HepG2 (cell line): ENCODE measurements around the gene ACSS3.

ENCODE experiments used
- FLYWCH1 ChIP-seq: sonication (generic); formaldehyde crosslinking; IDR thresholded peaks from 2 replicates; pipeline ENCODE4 v1.8.1; 2023; ENCODE audit warnings: mild to moderate bottlenecking, missing genetic modification reagents
- GTF2F1 ChIP-seq: fragments of 150-350 bp; IDR thresholded peaks from 2 replicates; pipeline ENCODE4 v1.6.1; 2014; ENCODE audit warnings: low read length
- MAFF ChIP-seq: IDR thresholded peaks from 2 replicates; pipeline ENCODE4 v1.6.1; 2011; ENCODE audit warnings: low read depth, low read length, improper control_type of control experiment
- SP2 ChIP-seq: sonication (generic); formaldehyde crosslinking; IDR thresholded peaks from 2 replicates; pipeline ENCODE4 v1.5.1; 2020; ENCODE audit warnings: mild to moderate bottlenecking, missing genetic modification reagents
- SUZ12 ChIP-seq: fragments of 150-350 bp; IDR thresholded peaks from 2 replicates; pipeline ENCODE4 v1.6.1; 2014; ENCODE audit warnings: low read depth, low read length
- ZC3H4 ChIP-seq: sonication (generic); formaldehyde crosslinking; IDR thresholded peaks from 2 replicates; pipeline ENCODE4 v1.4.0; 2020; ENCODE audit warnings: missing genetic modification reagents, borderline replicate concordance
- ZNF33A ChIP-seq: sonication (generic); formaldehyde crosslinking; IDR thresholded peaks from 2 replicates; pipeline ENCODE4 v1.5.1; 2020; ENCODE audit warnings: missing genetic modification reagents, mild to moderate bottlenecking, moderate library complexity, borderline replicate concordance
- TF ChIP-seq, protein P1 (sequence below): sonication (generic); formaldehyde crosslinking; IDR thresholded peaks from 2 replicates; pipeline ENCODE4 v1.4.0; 2020; ENCODE audit warnings: missing genetic modification reagents
- TF ChIP-seq, protein P2 (sequence below), 2 experiments: sonication (generic) in 1 of 2; formaldehyde crosslinking in 1 of 2; IDR thresholded peaks; 2 replicates each; pipeline versions ENCODE4 v1.4.0 to v1.6.1; 2018 to 2020; ENCODE audit warnings: missing genetic modification reagents in 2 of 2, borderline replicate concordance in 1 of 2, low read depth in 1 of 2, mild to moderate bottlenecking in 1 of 2, missing biosample characterization in 1 of 2
- TF ChIP-seq, protein P3 (sequence below): sonication (generic); formaldehyde crosslinking; IDR thresholded peaks from 2 replicates; pipeline ENCODE4 v1.5.0; 2020; ENCODE audit warnings: mild to moderate bottlenecking, missing genetic modification reagents, moderate library complexity

DNA sequence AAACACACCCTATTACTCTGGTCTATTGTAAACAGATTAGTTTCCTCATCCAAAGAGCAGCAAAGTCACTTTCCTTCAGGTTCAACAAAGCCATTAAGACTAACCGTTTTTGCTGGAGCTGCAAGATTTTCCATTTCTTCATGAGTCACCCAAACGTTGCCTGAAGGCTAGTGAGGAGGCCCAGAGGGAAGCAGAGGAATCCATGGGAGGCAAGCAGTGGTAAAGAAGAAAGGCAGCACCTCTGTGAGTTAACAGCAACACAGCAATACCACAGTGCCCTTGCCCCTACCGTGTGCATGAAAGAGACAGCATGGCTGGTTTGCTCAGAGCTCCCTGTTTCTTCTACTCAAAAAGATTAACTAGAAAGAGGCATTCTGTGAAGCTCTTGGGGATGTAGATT lies 206.3 kb downstream of the ACSS3 start:
- TF ChIP-seq, protein P1, sequence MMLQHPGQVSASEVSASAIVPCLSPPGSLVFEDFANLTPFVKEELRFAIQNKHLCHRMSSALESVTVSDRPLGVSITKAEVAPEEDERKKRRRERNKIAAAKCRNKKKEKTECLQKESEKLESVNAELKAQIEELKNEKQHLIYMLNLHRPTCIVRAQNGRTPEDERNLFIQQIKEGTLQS (CRISPR knock-in tag): no peak
- no peak for TF ChIP-seq ZNF33A (CRISPR knock-in tag)
- TF ChIP-seq, protein P2, sequence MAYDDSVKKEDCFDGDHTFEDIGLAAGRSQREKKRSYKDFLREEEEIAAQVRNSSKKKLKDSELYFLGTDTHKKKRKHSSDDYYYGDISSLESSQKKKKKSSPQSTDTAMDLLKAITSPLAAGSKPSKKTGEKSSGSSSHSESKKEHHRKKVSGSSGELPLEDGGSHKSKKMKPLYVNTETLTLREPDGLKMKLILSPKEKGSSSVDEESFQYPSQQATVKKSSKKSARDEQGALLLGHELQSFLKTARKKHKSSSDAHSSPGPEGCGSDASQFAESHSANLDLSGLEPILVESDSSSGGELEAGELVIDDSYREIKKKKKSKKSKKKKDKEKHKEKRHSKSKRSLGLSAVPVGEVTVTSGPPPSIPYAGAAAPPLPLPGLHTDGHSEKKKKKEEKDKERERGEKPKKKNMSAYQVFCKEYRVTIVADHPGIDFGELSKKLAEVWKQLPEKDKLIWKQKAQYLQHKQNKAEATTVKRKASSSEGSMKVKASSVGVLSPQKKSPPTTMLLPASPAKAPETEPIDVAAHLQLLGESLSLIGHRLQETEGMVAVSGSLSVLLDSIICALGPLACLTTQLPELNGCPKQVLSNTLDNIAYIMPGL (CRISPR knock-in tag; IDR thresholded peaks at IDR 0.05; ENCODE audit: borderline replicate concordance in 1 of 2, low read depth in 1 of 2): no peak
- TF ChIP-seq SUZ12: no peak
- no peak for TF ChIP-seq SP2
- no peak for TF ChIP-seq GTF2F1
- TF ChIP-seq ZC3H4 (CRISPR knock-in tag): no peak
- TF ChIP-seq MAFF: no peak
- TF ChIP-seq, protein P3, sequence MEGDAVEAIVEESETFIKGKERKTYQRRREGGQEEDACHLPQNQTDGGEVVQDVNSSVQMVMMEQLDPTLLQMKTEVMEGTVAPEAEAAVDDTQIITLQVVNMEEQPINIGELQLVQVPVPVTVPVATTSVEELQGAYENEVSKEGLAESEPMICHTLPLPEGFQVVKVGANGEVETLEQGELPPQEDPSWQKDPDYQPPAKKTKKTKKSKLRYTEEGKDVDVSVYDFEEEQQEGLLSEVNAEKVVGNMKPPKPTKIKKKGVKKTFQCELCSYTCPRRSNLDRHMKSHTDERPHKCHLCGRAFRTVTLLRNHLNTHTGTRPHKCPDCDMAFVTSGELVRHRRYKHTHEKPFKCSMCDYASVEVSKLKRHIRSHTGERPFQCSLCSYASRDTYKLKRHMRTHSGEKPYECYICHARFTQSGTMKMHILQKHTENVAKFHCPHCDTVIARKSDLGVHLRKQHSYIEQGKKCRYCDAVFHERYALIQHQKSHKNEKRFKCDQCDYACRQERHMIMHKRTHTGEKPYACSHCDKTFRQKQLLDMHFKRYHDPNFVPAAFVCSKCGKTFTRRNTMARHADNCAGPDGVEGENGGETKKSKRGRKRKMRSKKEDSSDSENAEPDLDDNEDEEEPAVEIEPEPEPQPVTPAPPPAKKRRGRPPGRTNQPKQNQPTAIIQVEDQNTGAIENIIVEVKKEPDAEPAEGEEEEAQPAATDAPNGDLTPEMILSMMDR (CRISPR knock-in tag): no peak
- no peak for TF ChIP-seq FLYWCH1 (CRISPR knock-in tag)
